ENCODE measurements around the gene TRPV2. TPM values are rescaled to one million over a fixed set of nuclear protein-coding genes. Genes with fewer than 3 reads are reported as not detected.

TRPV2 gene
- total RNA-seq, 1 donor from 2014 or later, result 23.2 TPM

DNA sequence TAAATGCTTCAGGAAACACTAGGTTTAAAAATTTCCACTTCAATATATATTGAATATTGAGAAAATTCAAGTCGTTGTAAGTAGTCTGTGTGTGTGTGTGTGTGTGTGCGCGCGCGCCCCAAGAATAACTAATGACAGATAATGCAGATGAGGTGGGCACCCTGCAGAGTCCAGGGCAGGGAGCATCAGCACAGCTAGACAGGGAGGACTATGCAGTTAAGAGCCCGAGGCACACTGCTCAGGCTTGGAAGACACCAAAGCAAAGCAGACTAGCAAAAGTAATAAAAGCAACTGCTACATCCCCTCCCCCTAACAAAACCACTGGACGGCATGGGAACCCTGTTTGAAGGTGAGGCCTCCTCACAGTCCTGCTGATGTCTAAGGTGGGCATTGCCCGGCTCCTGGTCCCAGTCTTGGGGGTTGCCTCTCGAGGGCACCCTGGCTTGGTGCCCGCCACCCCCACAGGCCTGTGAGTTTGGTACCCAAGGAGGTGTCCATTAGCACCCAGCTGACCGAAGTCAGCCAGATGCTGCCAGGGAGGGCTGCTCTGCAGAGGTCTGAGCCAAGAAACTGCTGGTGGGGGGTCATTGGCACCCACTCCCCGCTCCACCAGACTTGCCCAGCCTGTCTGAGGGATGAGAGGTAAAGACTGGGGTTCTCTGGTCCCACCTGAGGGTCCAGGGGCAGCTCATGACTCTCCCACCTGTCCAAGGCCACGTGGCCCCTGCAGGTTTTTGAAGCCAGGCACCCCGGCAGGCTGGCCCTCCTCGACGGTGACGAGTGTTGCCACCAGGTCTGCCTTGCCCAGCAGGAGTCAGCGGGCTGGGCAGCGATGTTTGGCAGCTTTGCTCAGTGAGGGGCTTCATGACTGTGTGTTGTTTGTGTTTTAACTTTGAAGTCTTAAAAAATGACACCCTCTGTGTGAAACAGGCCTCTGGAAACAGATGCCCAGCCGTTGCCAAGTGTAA, 58.0 kb downstream of the TRPV2 start:
- DNase-seq (ENCODE audit: low read depth in 2 of 2), result no peak

GRCh38 chr17:16474012-16474725, 58.8 kb downstream of the TRPV2 start:
- no peak for DNase-seq (ENCODE audit: low read depth in 2 of 2)

DNA sequence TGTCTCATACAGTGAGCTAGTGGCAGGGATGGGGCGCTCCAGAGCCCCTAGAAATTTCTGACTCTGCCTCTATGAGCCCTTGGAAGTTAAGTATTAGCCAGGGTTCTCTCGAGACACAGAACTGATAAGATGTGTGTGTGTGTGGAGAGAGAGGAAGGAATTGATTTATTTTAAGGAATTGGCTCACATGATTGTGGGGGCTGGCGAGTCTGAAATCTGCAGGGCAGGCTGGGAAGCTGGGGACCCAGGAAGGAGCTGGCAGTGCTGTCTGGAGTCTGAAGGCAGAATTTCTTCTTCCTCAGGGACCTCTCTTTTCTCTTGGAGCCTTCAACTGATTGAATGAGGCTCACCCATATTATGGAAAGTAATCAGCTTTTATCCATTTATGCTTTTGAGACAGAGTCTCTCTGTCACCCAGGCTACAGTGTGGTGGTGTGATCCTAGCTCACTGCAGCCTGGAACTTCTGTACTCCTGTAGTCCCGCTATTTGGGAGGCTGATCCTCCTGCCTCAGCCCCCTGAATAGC, 59.9 kb downstream of the TRPV2 start:
- DNase-seq (ENCODE audit: low read depth in 2 of 2), result no peak

GRCh38 chr17:16477255-16477654, 61.9 kb downstream of the TRPV2 start:
- peak; percentile 69 to 89 for DNase-seq (ENCODE audit: low read depth in 2 of 2)

DNA sequence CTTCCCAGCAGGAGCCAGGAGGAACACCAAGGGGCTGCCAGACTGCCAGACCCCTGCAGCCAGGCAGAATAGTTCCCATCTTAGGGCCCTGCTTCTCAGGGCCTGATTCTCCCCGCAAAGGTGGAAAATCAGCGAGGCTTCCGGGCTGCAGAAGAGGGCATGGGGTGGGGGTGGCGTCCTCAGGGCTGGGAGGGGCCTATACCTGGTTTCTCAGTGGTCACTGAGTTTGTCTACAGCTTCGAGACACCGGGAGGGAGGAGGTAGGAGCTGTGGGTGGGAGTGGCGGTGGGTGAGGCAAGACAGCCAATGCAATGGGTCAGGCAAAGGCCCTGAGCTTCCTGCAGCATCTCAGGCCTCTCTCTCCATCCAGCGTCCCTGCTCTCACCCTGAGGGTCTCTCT, 62.3 kb downstream of the TRPV2 start:
- no peak for DNase-seq (ENCODE audit: low read depth in 2 of 2)

DNA sequence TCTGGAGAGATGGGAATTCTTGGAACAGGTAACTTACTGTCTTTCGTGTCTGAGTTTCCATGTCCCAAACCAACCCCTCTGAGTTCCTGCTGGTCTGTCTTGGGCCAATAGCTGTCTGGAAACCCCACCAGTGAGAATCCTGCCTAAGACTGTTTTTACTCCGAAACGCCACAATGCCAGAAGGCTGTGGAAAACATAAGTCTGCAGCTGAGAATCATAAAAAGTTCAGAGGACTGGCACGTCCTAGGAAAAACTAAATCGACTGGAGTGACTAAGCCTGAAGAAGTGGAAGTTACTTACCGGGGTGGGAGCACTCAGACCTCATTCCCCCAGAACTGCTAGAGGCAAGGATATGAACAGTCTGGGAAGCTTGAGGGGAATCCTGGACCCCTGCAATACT, 63.3 kb downstream of the TRPV2 start:
- no peak for DNase-seq (ENCODE audit: low read depth in 2 of 2)

DNA sequence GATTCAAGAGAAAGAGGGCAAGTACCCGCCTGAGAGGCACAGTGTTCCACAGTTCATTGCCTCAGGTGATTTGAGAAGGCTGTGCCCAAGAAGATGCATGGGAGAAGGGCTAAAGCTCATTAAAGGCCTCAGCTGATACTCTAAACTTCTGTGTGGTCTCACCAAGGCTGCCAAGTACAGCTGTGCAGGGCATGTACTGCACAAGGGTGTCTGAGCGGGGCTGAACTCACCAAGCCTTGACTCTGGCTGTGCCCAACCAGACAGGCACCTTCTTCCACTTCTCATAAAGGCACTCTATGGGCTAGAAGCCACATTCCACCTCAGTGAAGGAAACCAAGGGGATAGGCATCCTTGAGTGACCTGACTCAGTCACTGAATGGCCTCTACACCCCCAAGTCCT, 63.9 kb downstream of the TRPV2 start:
- DNase-seq (ENCODE audit: low read depth in 2 of 2), result no peak

DNA sequence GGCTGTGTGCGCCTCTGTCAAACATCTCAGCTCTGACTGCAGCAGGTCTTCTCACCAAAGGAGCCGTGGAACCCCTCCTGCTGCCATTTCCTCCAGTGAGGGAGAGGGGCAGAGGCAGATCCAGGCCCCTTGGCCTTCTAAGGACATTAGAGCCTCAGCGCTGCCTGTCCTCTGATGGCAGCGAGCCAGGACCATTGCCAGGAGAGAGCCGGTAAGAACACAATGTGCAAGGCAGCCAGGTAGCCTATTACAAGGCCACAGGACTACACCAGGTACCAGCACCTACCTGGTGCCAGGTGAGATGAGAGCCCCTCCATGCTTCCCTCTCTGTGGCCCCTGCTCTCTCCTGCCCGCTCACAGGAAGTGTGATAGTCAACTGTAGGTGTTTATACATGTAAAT, 65.6 kb downstream of the TRPV2 start:
- no peak for DNase-seq (ENCODE audit: low read depth in 2 of 2)

DNA sequence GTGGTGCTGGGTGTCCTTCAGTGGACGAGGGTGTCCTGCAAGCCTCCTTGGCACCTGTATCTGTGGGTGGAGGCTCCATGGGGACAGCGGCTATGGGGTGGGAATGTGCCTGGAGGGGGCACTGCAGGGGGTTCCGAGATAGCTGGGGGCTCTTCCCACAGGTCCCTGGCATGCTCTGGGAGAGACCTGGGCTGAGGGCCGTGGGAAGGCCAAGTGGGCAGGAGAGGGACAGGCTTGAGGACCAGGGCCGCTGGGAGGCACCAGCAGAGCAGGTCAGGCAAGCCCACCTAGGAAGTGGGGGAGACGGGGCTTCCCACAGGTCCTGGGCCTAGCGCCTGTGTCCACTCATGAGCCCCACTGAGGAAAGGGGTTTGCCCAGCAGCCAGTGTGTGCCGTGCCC, 66.9 kb downstream of the TRPV2 start:
- DNase-seq (ENCODE audit: low read depth in 2 of 2), result no peak

DNA sequence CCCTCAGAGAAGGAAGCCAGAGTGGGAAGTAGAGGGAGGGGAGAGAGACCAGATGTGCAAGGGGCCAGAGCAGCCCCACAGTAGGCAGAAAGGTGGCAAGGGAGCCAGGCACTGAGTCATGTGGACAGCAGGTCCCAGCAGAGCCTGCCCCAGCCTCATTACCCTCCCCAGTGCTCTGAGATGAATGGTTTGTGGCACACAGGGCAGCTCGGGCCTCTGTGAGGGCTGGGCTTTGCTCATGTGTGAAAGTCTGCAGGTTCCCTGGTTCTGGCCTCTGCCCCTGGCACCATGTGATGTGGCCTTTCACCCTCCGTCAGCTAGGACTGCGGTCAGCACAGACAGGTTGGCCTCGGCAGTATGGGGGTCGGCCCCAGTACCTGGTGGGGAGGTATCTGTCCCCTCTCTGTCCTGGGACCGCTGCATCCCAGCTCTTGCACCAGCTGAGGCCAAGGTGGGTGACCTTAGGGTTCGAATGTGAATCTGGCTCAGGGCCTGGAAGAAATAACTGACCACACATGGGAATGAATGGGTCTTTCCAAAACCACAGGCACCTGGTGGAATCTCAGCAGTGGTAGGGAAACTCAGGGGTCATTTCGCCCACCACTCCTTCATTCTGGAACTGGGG, 67.8 kb downstream of the TRPV2 start:
- no peak for DNase-seq (ENCODE audit: low read depth in 2 of 2)

GRCh38 chr17:16484445-16485175, 69.2 kb downstream of the TRPV2 start:
- no peak for DNase-seq (ENCODE audit: low read depth in 2 of 2)

Other genes with a start within 250 kb of the TRPV2 start
- 57.3 and 85.1 TPM in 2 replicates for gene NCOR1, start 200.0 kb upstream of the TRPV2 start, total RNA-seq
- 5.7 and 7.5 TPM in 2 replicates for gene PIGL, start 198.4 kb upstream of the TRPV2 start, total RNA-seq
- 2.8 and 13.1 TPM in 2 replicates for gene CENPV, start 62.1 kb upstream of the TRPV2 start, total RNA-seq
- gene UBB, start 34.5 kb upstream of the TRPV2 start, total RNA-seq, result 2,180 and 2,800 TPM in 2 replicates
- 0.99 and 1.1 TPM in 2 replicates for gene LRRC75A, start 76.6 kb downstream of the TRPV2 start, total RNA-seq
- 2.0 and 2.2 TPM in 2 replicates for gene ZNF287, start 153.6 kb downstream of the TRPV2 start, total RNA-seq
- 3.5 and 5.4 TPM in 2 replicates for gene ZNF624, start 238.3 kb downstream of the TRPV2 start, total RNA-seq

Data from lung microvascular endothelial cell (primary cell).